Mucosa of descending colon (tissue), 3 donors: ENCODE results near the gene ZNF207. TPM values are rescaled to one million over a fixed set of nuclear protein-coding genes. Genes with fewer than 3 reads are reported as not detected.

Experiments used
- ATAC-seq: fragments of 200-7000 bp; cut with Tn5 transposase; one replicate; pipeline ENCODE4 v1.9.1; 2020; ENCODE audit warnings: mild to moderate bottlenecking, moderate library complexity
- DNase-seq, 3 donors: peaks; one replicate each; pipeline ENCODE4 v3.0.0-alpha.2; 2020
- H3K36me3 ChIP-seq: fragments of 200-600 bp; one replicate; pipeline ENCODE4 v1.8.0; 2021; ENCODE audit warnings: low read depth, mild to moderate bottlenecking
- H3K4me1 ChIP-seq: fragments of 200-600 bp; one replicate; pipeline ENCODE4 v1.8.0; 2021; ENCODE audit warnings: low read depth, mild to moderate bottlenecking
- H3K4me3 ChIP-seq: fragments of 200-600 bp; one replicate; pipeline ENCODE4 v1.8.0; 2021; ENCODE audit warnings: mild to moderate bottlenecking
- H3K9me3 ChIP-seq: fragments of 200-600 bp; one replicate; pipeline ENCODE4 v1.8.0; 2021; ENCODE audit warnings: mild to moderate bottlenecking
- CTCF ChIP-seq: fragments of 200-600 bp; IDR thresholded peaks from one replicate; pipeline ENCODE4 v1.8.0; 2022; ENCODE audit warnings: antibody characterized with exemption, mild to moderate bottlenecking
- intact Hi-C, 2 donors: fragments of 100-400 bp; cut with DNase I in 1 of 2; cut with micrococcal nuclease in 1 of 2; formaldehyde crosslinking; loops; one replicate each; pipeline versions ENCODE4 v1.11.0 to v1.11.1; 2022; cut with DNase I, micrococcal nuclease
- total RNA-seq, 3 donors: library from RNA; stranded (reverse); fragmentation: NEBNext Ultra II Directional in 2 of 3; extraction: Animal tissue kit (Norgen Biotek cat#: 25700) in 2 of 3; gene quantifications; one replicate each; pipeline versions ENCODE4 v1.2.1 to v1.2.4, GENCODE V29; 2021 to 2023
- donor health status: DM: no; HTN: no; CAD: no; lungs with moderate emphysema.
- donor health status: DM: no; HTN: no; CAD: no.
- donor health status: DM: no; HTN: yes; CAD: no.

The ZNF207 gene
- total RNA-seq, 3 donors from 2014 or later, result 141 to 168 (median 161) TPM

- no peaks in the 10 kb centered on the region for H3K4me1 ChIP-seq
- peaks cover 4% of the 10 kb centered on the region for H3K36me3 ChIP-seq
Measured at GRCh38 chr17:32335687-32336086, 14.3 kb upstream of the ZNF207 start.

GRCh38 chr17:32341141-32341856, 8.7 kb upstream of the ZNF207 start:
- Histone ChIP-seq H3K36me3 (peaks cover 4% of the 10 kb centered on the region), H3K9me3 (no peaks in the 10 kb centered on the region), H3K4me3 (peak overlapping the region; percentile 32), H3K4me1 (peaks cover 13% of the 10 kb centered on the region)
- no peak for TF ChIP-seq CTCF
- DNase-seq, result peak in 1 of 3 donors; percentile 45
- ATAC-seq, result peak; percentile 42
- intact Hi-C loops, result no loop called here

More at GRCh38 chr17:32335687-32336086, 14.3 kb upstream of the ZNF207 start:
- no peaks in the 10 kb centered on the region for H3K9me3 ChIP-seq
- no peak overlapping the region for H3K4me3 ChIP-seq
- ATAC-seq, result no peak
- TF ChIP-seq CTCF, result no peak
- no peak for DNase-seq
- intact Hi-C loops, result no loop called here

GRCh38 chr17:32341857-32342602, 7.9 kb upstream of the ZNF207 start, which contains the start of gene C17orf75:
TSS of gene C17orf75 (minus strand) at chr17:32342173. CDS start at chr17:32342139, 34 bp downstream.
- intact Hi-C loops, result no loop called here
- Histone ChIP-seq H3K36me3 (peaks cover 4% of the 10 kb centered on the region), H3K4me1 (peaks cover 13% of the 10 kb centered on the region), H3K9me3 (no peaks in the 10 kb centered on the region), H3K4me3 (peak within 1 kb of the TSS; percentile 32)
- DNase-seq (peak; percentile 80 to 88 (median 86)), ATAC-seq (peak; percentile 96)
- TF ChIP-seq CTCF, result no peak

GRCh38 chr17:32342603-32343325, 7.2 kb upstream of the ZNF207 start:
- peaks cover 4% of the 10 kb centered on the region for H3K36me3 ChIP-seq
- ATAC-seq, result no peak
- DNase-seq, result no peak
- peaks cover 13% of the 10 kb centered on the region for H3K4me1 ChIP-seq
- H3K4me3 ChIP-seq, result no peak overlapping the region
- no peaks in the 10 kb centered on the region for H3K9me3 ChIP-seq
- TF ChIP-seq CTCF, result no peak
- intact Hi-C loops, result no loop called here

GRCh38 chr17:32345951-32346600, 3.9 kb upstream of the ZNF207 start:
- no peak for TF ChIP-seq CTCF
- ATAC-seq (no peak), DNase-seq (no peak)
- peaks cover 16% of the 10 kb centered on the region for H3K4me1 ChIP-seq
- H3K36me3 ChIP-seq, result no peaks in the 10 kb centered on the region
- H3K9me3 ChIP-seq, result no peaks in the 10 kb centered on the region
- intact Hi-C loops, result no loop called here
- no peak overlapping the region for H3K4me3 ChIP-seq
